ENCODE results near the gene PACS2.

PACS2 gene

GRCh38 chr14:105436402-105436801 lies 121.9 kb downstream of the PACS2 start:
- no peak for TF ChIP-seq CTCF (IDR thresholded peaks at IDR 0.05; ENCODE audit: insufficient read depth, low read depth, low read length, missing control alignments)

GRCh38 chr14:105436891-105437722 lies 122.6 kb downstream of the PACS2 start:
- H3K4me3 ChIP-seq (ENCODE audit: low read length): no peak overlapping the region
- DNase-seq (ENCODE audit: low read depth): peak; percentile 68
- no peak for TF ChIP-seq CTCF (IDR thresholded peaks at IDR 0.05; ENCODE audit: insufficient read depth, low read depth, low read length, missing control alignments)

More at GRCh38 chr14:105436402-105436801, 121.9 kb downstream of the PACS2 start:
- no peak overlapping the region for H3K4me3 ChIP-seq (ENCODE audit: low read length)
- DNase-seq (ENCODE audit: low read depth): no peak

GRCh38 chr14:105437723-105438500 lies 123.4 kb downstream of the PACS2 start:
- no peak for DNase-seq (ENCODE audit: low read depth)
- no peak for TF ChIP-seq CTCF (IDR thresholded peaks at IDR 0.05; ENCODE audit: insufficient read depth, low read depth, low read length, missing control alignments)
- H3K4me3 ChIP-seq (ENCODE audit: low read length): no peak overlapping the region

- TF ChIP-seq CTCF (IDR thresholded peaks at IDR 0.05; ENCODE audit: insufficient read depth, low read depth, low read length, missing control alignments): no peak
- no peak for DNase-seq (ENCODE audit: low read depth)
- no peak overlapping the region for H3K4me3 ChIP-seq (ENCODE audit: low read length)
These were observed 124.6 kb downstream of the PACS2 start for GRCh38 chr14:105439179-105439578.

GRCh38 chr14:105439710-105440553 lies 125.4 kb downstream of the PACS2 start:
- TF ChIP-seq CTCF (IDR thresholded peaks at IDR 0.05; ENCODE audit: insufficient read depth, low read depth, low read length, missing control alignments): no peak
- DNase-seq (ENCODE audit: low read depth): peak; percentile 13

GRCh38 chr14:105440554-105440900 lies 126.0 kb downstream of the PACS2 start:
- no peak for TF ChIP-seq CTCF (IDR thresholded peaks at IDR 0.05; ENCODE audit: insufficient read depth, low read depth, low read length, missing control alignments)
- H3K4me3 ChIP-seq (ENCODE audit: low read length): no peak overlapping the region
- no peak for DNase-seq (ENCODE audit: low read depth)

More at GRCh38 chr14:105439710-105440553, 125.4 kb downstream of the PACS2 start:
- H3K4me3 ChIP-seq (ENCODE audit: low read length): no peak overlapping the region

Measured in epithelial cell of esophagus (primary cell).